GM19463 (cell line): ENCODE data around the gene SLC6A18.

Experiments used
- ATAC-seq: cut with Tn5 transposase; IDR thresholded peaks from one replicate; pipeline ENCODE4 v1.9.1; 2021; ENCODE audit warnings: mild to moderate bottlenecking, moderate library complexity; ENCODE audit not compliant: unreplicated experiment

Gene SLC6A18

DNA sequence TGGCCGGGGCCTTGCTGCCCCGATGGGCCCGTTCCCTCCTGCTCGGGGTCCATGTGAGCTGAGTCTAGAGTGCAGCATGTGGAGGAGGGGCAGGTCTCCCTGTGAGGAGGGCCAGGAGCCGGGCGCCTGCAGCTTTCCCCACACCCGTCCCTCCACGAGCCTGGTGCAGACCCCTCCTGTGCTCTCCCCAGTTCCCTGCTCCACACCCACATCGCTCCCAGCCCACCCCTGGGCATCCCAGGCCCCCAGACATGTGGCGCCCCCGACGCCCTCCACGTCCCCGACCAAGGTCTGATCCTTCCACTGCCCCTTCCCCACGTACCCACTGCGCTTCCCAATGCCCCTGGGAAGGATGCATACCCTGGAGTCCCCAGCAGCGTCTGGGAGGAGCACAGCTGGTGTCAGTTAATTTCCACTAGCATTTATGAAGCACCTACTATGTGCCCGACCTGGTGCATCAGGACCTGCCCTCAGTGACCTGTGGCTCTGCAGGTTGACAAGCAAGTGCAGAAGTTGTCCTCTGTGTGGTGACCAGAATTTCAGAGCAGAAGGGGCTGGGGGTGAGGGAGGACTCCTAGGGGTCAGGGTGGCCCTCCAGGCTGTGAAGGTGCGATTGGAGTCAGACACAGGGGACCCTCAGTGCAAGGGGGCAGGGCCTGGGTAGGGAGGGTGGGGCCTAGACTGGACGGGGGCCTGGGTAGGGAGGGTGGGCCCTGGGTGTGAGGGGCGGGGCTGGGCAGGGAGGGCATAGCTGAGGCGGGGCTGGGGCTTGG, 10.8 kb upstream of the SLC6A18 start:
- no peak for ATAC-seq

DNA sequence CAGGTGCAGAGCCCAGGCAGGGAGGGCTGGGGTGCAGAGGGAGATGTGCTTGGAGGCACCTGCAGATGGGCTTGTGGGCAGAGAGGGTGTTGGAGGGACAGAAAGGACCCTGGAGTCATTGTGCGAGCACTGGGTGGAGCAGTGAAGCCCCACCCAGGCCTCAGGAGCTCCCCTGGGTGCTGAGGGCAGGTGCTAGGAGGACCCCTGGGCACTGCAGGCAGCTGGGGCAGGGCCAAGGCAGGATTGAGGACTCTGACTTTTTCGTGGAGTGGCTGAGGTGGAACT, 10.3 kb upstream of the SLC6A18 start:
- ATAC-seq, result no peak

DNA sequence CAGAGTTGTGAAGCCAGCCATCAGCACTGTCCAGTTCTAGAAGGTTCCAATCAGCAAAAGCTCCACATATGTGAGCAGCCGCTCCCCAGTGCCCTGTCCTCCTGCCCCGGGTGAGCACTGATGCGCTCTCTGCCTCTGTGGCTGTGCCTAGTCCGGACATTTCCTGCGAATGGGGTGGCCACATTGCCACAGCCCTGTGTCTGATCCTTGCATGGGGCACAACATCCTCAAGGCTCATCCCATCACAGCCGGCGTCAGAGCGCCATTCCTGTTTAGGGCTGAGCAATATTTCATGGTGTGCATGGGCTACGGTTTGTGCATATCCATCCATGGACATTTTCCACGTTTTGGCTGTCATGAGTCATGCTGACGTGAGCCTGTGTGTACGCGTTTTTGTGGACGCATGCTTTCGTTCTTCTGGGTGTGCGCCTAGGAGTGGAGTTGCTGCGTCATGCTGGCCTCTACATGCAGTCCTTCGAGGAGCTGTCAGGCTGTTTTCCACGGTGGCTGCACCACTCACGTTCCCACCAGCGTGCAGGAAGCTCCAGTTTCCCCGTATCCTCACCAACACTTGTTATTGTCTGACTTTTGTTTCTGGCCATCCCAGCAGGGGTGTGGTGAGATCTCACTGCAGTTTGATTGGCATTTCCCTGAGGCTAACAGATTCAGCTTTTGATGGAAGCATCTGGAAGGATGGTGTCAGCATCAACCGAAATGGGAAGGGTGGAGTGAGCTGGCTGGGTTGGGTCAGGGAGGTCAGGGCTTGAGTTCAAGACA, 9.7 kb upstream of the SLC6A18 start:
- no peak for ATAC-seq

DNA sequence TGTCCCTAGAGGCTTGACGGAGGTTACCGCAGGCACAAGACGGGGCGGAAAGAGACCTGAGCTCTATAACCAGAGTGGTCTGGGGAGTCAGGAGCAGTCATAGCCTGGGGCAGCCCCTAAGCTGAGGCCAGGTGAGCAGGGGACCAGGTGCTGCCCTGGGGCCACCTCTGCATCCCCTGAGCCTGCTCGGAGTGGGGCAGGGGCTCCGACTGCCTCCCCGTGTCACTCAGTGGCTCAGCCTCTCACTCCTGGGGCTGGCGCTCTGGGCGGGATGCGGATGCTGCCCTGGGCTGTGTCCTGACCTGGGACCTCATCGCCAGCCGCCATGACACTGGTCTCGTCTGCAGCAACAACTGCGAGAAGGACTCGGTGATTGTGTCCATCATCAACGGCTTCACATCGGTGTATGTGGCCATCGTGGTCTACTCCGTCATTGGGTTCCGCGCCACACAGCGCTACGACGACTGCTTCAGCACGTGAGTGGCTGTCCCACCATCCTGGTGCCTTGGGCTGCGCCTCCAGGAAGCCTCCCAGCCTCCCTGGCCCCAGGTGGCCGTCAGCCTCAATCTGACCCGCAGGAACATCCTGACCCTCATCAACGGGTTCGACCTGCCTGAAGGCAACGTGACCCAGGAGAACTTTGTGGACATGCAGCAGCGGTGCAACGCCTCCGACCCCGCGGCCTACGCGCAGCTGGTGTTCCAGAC, 8.8 kb upstream of the SLC6A18 start:
- ATAC-seq, result no peak

DNA sequence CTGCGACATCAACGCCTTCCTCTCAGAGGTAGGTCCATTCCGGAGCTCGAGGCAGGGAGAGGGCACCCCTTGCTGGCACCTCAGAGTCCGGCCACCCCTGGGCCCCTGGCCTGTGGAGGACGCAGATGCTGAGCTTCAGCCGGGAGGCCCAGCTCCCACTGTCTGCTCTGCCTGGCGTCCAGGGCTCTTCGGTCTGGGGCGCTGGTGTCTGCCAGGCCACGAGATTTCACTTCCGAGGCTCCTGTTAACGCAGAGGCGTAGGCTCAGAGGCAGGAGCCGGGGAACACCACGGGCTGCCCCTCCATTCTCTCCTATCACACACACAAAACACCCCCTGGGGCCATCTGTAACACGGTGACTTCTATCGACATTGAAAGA, 8.3 kb upstream of the SLC6A18 start:
- no peak for ATAC-seq

DNA sequence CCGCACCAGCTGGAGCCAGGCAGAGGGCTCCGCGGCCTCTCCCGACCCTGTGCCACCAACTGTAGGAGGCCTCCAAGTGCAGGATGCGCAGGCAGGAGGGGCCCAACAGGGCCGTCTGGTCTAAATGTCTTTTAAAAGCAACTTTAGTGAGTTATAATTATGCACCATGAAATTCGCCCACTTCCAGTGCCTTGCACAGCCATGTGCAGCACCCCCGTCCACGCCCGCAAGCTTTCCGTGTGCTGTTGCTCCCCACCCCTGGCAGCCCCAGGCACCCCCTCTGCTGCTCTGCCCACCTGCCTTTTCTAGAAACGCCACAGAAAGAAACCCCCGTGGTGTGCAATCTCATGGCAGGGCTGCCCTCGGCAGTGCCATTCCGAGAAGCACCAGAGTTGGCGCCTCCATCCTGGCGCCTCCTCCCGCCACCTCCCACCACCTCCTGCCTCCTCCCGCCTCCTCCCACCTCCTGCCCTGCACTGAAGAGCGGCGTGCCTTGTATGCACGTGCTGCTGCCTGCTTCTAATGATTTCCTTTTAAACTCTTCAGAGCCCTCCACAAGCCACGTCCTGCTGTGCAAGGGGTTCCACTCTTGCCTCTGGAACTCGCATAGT, 7.5 kb upstream of the SLC6A18 start:
- no peak for ATAC-seq

DNA sequence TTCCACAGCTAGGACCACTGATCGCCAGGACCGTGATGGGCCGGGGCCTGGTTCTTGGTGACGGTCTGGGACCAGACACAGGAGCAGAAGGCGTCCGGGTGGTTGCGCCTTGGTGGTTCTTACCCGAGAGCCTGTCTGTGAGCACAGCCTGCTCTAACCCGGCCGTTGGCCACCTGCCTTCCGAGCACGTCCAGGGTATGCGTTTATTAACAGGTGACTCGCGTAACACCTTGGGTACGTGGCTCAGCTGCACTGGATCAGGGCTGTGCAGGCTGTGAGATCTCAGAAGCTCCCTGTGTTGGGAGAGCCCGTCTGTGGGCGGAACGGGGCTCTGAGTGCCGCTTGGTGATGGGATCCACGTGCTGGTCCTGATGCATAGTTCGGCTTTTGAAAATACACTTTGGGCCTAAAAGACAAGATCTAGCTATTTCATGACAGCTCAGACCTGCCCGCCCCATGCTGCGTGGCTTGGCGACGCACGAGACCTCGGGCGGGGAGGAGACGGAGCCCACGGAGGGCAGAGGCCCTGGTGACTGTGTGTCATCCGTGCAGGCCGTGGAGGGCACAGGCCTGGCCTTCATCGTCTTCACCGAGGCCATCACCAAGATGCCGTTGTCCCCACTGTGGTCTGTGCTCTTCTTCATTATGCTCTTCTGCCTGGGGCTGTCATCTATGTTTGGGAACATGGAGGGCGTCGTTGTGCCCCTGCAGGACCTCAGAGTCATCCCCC, 6.7 kb upstream of the SLC6A18 start:
- no peak for ATAC-seq

DNA sequence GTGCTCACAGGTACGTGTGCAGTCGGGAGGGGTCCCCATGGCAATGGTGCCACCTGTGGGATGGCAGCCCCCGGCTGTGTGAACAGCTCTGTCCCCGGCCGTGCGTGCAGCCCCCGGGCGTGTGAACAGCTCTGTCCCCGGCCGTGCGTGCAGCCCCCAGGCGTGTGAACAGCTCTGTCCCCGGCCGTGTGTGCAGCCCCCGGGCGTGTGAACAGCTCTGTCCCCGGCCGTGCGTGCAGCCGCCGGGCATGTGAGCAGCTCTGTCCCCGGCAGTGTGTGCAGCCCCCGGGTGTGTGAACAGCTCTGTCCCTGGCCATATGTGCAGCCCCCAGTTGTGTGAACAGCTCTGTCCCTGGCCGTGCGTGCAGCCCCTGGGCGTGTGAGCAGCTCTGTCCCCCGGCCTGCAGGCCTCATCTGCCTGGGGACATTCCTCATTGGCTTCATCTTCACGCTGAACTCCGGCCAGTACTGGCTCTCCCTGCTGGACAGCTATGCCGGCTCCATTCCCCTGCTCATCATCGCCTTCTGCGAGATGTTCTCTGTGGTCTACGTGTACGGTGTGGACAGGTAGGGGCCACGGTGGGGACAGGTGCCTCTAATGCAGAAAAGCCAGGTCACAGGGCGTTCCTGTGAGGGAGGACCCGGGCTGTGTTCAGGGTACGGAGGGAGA, 5.9 kb upstream of the SLC6A18 start:
- ATAC-seq, result no peak

DNA sequence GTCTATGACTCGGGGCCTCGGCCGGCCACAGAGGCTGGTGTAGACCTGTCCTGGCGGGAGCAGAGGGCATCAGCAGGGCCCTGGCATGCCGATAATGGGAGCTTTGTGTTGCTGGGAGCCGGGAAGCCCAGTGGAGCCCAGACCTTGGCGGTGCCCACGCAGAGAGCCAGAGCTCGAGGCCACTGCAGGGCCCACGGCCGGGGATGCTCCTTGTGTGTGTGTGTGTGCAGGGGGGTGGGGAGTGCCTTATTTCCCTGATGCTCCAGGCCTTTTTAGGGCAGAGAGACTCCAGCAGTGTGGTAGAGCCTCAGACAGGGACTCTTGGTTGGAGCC, 5.4 kb upstream of the SLC6A18 start:
- no peak for ATAC-seq

DNA sequence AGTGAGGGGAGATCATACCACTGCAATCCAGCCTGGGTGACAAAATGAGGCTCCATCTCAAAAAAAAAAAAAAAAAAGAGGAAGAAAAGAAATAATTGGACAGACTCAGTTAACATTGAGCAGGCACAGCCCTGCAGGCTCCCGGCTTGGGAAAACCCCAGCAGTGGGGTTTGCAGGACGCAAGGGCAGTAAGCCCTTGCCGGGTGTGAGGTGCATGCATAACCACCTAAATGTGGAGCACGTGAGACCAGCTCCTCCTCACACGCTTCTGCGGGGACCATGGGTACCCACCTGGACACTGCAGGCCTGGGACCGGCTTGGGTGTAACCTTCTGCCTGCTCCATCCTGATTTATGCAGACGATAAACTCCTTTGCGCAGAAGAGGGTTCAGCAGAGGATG, 4.8 kb upstream of the SLC6A18 start:
- no peak for ATAC-seq

DNA sequence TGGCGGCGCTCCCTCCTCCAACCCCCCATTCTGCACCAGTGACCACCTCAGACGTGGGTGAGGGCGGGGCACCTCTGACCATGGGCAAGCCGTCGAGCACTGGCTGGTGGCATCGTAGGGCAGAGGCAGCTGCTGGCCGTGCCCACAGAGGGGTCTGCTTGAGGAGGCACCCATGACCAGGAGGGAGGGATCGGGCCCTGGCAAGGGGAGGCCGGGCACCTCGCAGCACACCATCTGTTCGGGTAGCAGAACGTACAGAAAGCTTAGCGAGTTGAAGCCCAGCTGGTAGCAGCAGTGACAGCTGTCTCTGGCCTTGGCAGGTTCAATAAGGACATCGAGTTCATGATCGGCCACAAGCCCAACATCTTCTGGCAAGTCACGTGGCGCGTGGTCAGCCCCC, 4.3 kb upstream of the SLC6A18 start:
- ATAC-seq, result no peak

DNA sequence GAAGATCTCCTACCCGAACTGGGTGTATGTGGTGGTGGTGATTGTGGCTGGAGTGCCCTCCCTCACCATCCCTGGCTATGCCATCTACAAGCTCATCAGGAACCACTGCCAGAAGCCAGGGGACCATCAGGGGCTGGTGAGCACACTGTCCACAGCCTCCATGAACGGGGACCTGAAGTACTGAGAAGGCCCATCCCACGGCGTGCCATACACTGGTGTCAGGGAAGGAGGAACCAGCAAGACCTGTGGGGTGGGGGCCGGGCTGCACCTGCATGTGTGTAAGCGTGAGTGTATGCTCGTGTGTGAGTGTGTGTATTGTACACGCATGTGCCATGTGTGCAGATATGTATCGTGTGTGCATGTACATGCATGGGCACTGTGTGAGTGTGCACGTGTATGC, 3.5 kb upstream of the SLC6A18 start:
- ATAC-seq, result no peak

DNA sequence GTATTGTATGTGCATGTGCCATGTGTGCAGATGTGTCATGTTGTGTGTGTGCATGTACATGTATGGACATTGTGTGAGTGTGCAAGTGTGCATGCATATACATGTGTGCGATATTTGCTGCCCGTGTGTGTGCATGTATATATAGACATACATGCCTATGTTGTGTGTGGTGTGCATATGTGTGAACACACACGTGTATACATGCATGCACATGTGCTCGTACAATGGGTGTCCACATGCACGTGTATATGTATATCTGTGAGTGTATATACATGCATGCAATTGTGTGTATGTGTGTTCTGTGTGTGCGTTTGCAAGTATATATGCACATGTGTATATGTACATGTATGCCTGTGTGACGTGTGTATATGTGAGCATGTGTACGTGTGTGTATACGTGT, 3.0 kb upstream of the SLC6A18 start:
- no peak for ATAC-seq

DNA sequence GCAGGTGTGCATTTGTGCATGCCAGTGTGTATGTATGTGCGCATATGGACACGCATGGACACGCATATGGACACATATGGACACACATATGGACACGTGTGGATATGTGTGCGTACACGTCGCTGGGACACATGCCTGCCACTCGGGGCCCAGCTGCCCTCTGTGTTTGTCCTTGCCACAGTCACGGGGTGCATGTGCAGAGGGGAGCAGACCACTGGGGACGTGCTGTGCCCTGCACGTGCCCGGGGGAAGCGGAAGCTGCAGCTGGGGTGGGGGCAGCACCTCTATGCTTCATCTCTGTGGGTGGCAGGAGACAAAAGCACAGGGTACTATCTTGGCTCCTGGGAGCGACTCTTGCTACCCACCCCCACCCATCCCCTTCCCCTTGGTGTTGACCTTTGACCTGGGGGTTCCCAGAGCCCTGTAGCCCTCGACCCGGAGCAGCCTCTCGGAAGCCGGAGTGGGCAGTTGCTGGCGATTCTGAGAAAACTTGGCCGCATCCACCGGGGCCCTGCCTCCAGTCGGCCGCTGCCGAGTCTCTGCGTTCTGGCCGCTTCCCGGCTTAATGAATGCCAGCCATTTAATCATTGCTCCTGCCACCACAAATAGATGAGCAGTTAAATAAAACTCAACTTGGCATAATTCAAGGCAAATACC, 2.4 kb upstream of the SLC6A18 start:
- ATAC-seq, result no peak

DNA sequence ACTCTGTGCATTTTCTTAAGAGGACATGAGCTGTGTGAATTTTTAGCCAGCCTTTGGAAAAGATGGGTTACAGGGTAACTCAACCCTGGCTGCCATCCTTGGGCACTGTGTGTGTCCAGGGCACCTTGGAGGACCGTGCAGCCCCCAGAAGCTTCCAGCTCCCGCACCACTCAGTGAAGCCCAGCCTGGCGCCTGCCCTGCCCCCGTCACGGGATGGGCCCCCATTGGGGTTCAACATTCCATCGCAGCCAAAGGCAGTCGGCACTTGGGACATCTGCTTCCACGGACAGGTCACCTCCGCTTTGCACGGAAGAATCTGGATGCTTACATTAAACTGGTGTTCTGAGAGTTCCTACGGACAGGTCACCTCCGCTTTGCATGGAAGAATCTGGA, 1.9 kb upstream of the SLC6A18 start:
- ATAC-seq, result no peak

DNA sequence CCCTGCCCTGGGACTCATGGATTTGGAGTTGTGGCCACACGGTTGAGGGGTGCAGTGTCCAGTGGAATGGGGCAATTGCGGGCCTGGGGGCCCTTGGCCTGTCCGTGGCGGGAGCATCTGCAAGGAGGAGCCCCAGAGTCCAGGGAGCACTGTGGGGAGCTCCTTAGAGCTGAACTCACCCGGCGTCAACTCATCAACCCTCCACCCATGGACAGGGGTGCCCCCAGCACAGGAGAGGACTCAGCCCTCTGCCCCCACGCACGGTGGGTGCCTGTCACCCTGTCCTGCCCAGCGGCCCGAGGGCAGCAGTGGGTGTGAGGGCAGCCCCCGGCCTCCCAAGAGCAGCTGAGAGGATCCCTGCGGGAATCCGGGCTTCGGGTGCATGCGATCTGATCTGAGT, 550 bp upstream of the SLC6A18 start:
- ATAC-seq, result no peak

DNA sequence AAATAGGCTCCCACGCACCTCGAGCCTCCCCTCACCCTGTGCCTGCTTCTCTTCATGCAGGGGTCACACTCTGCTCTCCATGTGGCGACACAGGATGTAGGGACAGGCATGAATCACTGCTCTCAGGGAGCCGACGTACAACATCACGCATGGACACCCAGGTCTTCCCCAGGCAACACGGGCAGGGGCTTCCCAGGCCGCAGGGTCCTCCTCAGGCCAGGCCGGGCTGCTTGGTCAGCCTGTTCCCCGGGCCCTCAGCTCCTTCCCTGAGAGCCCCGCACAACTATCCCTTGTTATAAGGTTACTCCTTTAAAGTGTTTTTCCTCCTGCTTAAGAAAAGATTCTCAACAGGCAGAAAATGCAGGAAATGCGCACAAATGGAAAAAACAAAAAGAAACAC, 1.1 kb downstream of the SLC6A18 start:
- no peak for ATAC-seq

DNA sequence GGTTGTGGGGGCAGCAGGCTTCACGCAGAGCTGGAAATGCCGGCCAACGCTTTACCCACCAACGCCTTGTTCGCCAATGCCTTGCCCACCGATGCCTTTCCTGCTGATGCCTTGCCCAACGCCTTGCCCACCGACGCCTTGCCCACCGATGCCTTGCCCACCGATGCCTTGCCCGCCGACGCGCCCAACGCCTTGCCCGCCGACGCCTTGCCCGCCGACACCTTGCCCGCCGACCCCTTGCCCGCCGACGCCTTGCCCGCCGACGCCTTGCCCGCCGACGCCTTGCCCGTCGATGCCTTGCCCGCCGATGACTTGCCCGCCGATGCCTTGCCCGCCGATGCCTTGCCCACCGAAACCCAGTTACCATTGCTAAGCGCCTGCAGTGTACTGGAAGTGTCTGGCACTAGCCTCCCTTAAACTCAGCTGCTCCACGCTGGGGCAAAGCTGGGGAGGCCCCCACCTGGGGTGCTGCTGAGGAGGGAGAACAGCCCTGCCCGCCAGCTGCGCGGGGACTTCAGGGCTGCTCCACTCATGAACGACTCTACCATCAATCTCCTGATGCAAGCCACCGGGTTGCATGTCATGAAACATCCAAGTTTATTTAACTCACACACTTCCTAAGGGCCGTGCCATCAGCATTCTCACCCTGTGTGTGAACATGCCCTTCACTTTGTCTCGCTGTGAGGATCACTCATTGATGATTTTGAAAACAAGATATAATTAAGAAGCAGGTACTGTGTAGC, 1.8 kb downstream of the SLC6A18 start:
- ATAC-seq, result no peak

DNA sequence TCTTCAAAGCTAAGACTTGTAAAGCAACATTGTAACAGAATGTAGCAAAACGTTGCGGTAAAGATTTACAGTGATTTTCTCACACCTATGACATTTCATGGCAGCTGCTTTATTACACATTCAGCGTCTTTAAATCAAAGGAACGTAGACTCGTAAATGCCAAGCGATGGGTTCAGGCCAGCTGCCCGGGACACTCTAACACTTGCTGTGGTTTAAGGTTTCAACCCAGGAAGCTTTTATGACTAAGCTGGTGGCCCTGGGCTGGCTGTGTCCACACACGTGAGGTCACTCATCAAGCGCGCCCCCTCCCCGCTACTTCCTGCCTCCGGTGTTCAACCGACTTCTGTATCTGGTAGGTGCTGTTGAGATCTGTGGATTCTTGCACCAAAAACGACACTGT, 2.5 kb downstream of the SLC6A18 start:
- ATAC-seq, result no peak

DNA sequence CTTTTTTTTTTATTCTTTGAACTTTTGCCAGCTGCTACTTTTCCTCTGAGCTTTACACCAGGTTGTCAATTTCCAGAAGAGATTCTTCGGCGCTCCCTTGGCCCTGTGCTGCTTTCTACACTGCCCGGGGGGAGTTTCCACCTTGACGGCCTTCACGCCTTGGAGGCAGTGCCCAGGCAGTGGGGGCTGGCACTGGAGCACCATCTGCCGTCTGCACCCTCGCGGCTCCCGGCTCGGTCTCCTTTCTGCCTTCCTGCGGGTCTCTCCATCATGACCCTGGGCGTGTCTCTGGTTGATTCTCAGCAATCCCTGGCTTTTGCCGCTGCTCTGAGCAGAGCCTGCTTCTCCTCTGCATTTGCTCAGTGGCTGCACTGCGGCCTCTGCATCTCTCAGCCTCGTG, 2.9 kb downstream of the SLC6A18 start:
- no peak for ATAC-seq
